ENCODE measurements around the gene SLC16A7.

DNA sequence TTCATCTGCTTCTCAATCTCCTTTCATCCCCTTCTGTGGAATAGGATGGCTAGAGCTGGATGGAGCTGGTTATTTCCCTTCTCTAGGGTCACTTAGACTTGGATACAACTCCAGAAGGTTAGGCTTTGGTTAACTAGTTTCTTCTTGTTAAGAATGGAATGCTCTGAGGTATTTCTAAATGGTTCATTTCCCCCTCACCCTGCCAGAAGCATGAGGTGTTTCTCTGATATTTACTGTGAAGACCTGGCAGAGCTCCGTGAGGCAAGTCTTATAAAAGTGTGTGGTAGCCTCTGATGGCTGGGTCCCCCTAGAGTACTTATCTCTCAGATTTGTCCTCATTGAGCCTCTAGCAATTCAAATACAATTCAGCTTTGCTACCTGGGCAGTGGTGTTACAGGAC, 207.9 kb downstream of the SLC16A7 start:
- TF ChIP-seq RCOR1 (IDR thresholded peaks at IDR 0.05; ENCODE audit: low read length) (no peak), POLR2AphosphoS5 (IDR thresholded peaks at IDR 0.05; ENCODE audit: low read depth, low read length) (no peak), USF2 (IDR thresholded peaks at IDR 0.05; ENCODE audit: borderline replicate concordance, low read depth, low read length) (no peak), FOXJ3 (CRISPR knock-in tag; IDR thresholded peaks at IDR 0.05) (no peak), SMC3 (IDR thresholded peaks at IDR 0.05; ENCODE audit: low read depth, low read length) (no peak), REST (IDR thresholded peaks at IDR 0.05; ENCODE audit: low read depth, low read length) (no peak), RAD21 (IDR thresholded peaks at IDR 0.05; ENCODE audit: low read length) (no peak), EZH2phosphoT487 (IDR thresholded peaks at IDR 0.05; ENCODE audit: borderline replicate concordance, low read depth) (no peak), MEF2A (IDR thresholded peaks at IDR 0.05; ENCODE audit: borderline replicate concordance, low read depth) (no peak)
- TF ChIP-seq, protein P1, sequence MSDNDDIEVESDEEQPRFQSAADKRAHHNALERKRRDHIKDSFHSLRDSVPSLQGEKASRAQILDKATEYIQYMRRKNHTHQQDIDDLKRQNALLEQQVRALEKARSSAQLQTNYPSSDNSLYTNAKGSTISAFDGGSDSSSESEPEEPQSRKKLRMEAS (IDR thresholded peaks at IDR 0.05; ENCODE audit: low read depth), result no peak
- TF ChIP-seq, protein P2, sequence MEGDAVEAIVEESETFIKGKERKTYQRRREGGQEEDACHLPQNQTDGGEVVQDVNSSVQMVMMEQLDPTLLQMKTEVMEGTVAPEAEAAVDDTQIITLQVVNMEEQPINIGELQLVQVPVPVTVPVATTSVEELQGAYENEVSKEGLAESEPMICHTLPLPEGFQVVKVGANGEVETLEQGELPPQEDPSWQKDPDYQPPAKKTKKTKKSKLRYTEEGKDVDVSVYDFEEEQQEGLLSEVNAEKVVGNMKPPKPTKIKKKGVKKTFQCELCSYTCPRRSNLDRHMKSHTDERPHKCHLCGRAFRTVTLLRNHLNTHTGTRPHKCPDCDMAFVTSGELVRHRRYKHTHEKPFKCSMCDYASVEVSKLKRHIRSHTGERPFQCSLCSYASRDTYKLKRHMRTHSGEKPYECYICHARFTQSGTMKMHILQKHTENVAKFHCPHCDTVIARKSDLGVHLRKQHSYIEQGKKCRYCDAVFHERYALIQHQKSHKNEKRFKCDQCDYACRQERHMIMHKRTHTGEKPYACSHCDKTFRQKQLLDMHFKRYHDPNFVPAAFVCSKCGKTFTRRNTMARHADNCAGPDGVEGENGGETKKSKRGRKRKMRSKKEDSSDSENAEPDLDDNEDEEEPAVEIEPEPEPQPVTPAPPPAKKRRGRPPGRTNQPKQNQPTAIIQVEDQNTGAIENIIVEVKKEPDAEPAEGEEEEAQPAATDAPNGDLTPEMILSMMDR (IDR thresholded peaks at IDR 0.05), result no peak

Data from SK-N-SH (cell line).